SK-MEL-5 (cell line): Measurements from ENCODE around the gene PARP11. TPM values are rescaled to one million over a fixed set of nuclear protein-coding genes. Genes with fewer than 3 reads are reported as not detected.
"Not testable (repeated sequence)": the region's sequence is repeated elsewhere in the genome, so short reads cannot be mapped to it uniquely, and the experiment has no call there.

Experiments
- DNase-seq: peaks from one replicate; pipeline ENCODE4 v3.0.0-alpha.2; 2016; ENCODE audit warnings: low read depth, low spot score
- in situ Hi-C: cut with HindIII; loops from 2 replicates; pipeline ENCODE4 v1.10.0; 2016; ENCODE audit warnings: low sequenced_read_pairs, high pct_unique_total_duplicates, low pct_unique_long_range_greater_than_20kb
- total RNA-seq: library from RNA; depleted of rRNA; stranded (reverse); fragments of >200 nt; shearing (Covaris generic); gene quantifications from 2 replicates; pipeline ENCODE4 v1.2.3, GENCODE V29; 2014

Gene PARP11
- total RNA-seq, 1 experiment from 2014 or later: 4.4 TPM

DNA sequence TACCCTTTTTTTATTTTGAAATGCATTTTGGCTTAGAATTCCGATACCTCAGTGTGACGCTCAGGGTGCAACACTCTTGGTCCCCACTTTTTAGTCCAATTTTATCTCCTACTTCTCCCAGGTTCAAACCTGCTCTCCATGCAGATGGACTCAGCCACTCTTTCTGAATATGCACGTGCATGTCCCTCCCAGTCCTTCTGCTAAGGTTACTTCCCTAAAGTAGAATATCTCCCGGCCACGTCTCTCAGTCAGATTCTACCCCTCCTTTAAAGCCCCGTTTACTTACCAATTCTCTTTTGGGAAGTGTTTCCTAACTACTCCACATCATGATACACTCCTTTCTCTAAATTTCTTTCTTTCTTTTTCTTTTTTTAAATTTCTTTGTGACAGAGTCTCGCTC is 15.5 kb upstream of the PARP11 start:
- no peak for DNase-seq
- in situ Hi-C loops: no loop called here

DNA sequence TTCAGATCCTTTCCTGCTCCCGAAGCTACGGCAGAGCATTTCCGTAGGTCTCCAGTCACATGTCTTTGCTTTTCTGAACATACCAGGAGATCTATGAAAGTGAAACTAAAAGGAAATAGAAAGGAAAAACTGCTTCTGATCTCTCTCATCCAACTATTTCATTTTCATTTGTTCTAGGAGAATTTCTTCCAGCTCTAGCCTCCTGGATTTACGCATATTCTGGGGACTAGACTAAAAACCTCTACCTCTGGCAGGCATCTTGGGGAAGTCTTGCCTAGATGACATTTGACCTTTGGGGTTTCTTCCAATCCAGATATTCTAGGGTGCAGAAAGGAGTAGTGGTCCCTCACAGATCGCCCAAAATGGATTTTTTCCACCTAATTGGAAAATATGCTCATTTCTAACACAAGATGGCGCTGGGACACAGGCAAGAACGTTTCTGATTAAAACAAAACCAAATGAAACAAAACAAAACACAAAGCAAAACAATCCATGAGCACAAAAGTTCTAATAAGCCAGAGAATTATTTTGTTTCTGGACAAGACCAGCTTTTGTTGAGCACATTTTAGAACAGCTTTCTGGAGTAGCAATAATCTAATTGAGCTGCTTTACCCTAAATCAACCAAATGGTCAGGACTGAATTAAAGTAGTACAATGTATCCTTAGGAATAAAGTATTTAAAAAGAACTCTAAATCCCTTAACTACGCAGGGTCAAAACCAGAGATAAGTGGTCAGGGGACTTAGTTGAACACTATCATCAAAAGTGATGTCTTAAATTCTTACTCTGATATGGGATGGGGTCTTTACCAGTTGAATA is 12.3 kb upstream of the PARP11 start:
- in situ Hi-C loops: no loop called here
- peak; percentile 51 for DNase-seq

DNA sequence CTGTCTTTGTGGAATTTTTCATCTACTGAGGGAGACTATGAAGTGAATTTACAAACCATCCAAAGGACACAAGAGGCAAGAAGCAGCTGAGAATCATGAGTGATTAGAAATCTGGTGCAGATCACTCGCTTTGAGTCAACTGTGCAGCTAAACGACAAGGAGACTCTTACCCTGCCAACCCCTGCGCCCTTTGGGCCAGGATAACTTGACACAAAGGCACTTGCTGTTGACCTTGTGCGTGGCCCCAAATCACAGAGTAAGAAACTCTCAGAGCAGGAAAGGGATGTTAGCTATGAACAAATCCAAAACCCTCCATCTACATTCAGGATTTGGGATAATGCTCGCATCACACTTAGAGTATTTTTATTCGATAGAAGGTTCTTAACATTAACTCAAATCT is 11.5 kb upstream of the PARP11 start:
- no peak for DNase-seq
- in situ Hi-C loops: no loop called here

DNA sequence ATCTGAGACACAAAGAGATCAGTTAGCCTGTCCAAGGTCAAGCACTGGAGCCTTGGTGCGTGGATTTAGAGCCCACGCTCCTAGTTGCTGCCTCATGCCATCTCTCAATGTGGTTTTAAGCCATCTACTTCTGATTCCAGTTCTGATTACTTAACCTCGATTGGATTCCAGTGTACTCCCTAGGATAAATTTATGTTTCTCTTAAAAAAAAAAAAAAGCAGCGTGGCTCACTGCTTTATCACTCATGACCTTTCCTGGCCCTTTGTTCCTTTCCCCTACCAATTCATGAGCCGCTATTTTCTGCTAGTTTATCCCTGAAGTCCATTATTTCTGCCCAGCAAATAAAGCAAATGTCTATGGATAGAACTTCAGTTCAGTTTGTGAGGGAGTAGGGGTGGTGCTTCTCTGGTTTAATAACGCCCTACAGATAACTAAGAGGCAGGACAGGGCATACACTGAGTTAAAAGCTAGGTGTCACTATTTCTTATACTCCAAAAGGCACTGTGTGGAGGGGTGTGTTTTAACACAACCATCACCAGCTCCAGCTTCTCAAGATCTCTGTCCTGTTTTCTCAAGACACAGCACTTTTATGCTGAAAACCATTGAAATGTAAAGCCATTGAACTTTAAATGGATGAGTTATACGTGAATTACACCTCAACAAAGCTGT is 9.8 kb upstream of the PARP11 start:
- peak; percentile 50 for DNase-seq
- in situ Hi-C loops: no loop called here

- no peak for DNase-seq
- in situ Hi-C loops: no loop called here
These were observed 9.2 kb upstream of the PARP11 start for GRCh38 chr12:3882406-3882805.

- in situ Hi-C loops: no loop called here
- no peak for DNase-seq
These were observed 8.2 kb upstream of the PARP11 start for GRCh38 chr12:3881281-3881950.

DNA sequence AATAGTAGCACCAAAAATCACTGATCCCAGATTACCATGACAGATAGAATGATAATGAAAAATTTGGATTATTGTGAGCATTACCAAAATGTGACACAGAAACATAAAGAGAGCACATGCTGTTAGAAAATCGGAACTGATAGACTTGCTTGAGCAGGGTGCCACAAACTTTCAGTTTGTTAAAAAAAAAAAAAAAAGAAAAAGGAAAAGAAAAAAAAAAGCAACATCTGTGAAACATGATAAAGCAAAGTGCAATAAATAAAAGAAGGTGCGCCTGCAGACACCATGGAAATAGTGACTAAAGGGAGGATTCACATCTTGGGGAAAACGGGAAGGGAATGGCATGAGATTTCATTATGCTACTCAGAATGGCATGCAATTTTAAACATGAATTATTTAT is 6.6 kb upstream of the PARP11 start:
- DNase-seq: no peak
- in situ Hi-C loops: no loop called here

- in situ Hi-C loops: no loop called here
- no peak for DNase-seq
These were observed 1.8 kb downstream of the PARP11 start for GRCh38 chr12:3871356-3871755.

GRCh38 chr12:3869865-3870264 is 3.3 kb downstream of the PARP11 start:
- no peak for DNase-seq
- in situ Hi-C loops: no loop called here

DNA sequence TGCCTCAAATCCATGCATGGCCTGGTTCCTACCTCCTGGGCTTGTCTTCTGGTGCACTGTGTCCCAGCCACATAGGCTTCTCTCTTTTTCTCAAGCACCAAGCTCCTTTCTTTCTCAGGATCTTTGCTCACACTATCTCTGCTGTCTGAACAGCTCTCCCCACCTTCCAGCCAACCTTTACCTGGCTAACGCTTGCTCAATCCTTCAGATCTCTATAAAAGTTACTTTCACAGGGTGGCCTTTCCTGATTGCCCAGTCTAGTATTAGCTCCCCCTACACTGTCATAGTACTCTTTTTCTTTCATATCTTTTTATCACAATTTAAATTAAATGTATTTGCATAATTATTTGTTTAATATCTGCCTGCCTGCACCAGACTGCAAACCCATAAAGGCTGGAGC is 3.8 kb downstream of the PARP11 start:
- no peak for DNase-seq
- in situ Hi-C loops: no loop called here

DNA sequence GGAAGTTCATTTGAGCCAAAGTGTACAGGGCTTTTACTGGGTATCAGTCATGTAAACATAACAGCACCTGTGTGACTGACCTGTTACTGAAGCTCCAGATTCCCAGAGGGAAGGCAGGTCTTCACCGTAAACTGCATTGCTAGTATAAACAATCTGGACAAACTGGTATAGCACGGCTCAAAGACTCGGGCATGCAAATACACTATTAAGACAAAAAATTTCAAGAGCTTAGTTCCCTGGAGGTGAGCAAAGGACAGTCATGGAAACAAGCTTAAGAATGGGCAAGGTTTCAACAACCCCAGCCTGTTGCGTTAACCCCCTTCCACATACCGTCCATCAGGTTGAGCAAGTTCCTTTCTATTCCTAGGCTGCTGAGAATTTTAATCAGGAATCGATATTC is 9.4 kb downstream of the PARP11 start:
- in situ Hi-C loops: no loop called here
- DNase-seq: no peak

DNA sequence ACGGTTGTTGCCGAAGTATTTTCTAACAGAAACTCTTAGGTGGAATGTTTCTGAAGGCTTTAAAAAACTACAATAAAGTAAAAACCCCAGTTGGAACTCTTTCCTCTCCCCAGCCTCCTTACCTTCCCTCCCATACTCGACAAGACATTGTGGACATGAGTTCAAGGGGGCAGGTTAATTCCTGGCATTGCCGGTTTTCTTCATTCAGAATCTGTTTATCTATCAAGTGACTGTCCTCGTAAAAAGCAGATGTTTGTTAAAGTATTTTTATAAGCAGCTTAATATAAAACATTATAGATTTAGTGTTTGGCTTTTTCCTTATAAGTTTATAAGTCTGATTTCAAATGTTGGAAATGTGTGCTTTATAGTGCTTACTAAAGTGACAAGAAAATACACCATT is 30.7 kb downstream of the PARP11 start:
- in situ Hi-C loops: no loop called here
- DNase-seq: no peak

- in situ Hi-C loops: no loop called here
- no peak for DNase-seq
These were observed 31.4 kb downstream of the PARP11 start for GRCh38 chr12:3841783-3842182.

- in situ Hi-C loops, DNase-seq: not testable (repeated sequence)
These were observed 32.4 kb downstream of the PARP11 start for GRCh38 chr12:3840833-3841232.

GRCh38 chr12:3839745-3840144 is 33.5 kb downstream of the PARP11 start:
- DNase-seq, in situ Hi-C loops: not testable (repeated sequence)

- in situ Hi-C loops, DNase-seq: not testable (repeated sequence)
These were observed 34.3 kb downstream of the PARP11 start for GRCh38 chr12:3838701-3839548.

GRCh38 chr12:3838076-3838475 is 35.1 kb downstream of the PARP11 start:
- in situ Hi-C loops: no loop called here
- no peak for DNase-seq

DNA sequence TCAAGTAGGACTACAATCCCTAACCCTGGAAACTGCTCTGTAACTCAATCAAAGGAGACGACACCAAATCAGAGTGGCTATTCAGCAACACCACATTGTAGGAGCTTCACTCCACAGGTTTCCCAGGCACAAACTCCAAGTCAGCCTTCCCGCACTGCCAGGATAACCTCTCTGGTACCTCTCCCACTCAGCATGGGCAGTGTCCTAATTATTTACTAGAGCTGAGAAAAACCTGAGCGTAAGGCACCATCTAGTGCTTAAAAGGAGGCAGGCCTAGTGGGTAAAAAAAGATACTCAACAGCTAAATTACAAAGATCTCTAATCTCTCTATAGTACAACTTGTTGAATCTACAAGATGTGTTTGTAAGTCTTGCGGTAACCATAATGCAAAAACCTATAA is 36.1 kb downstream of the PARP11 start:
- DNase-seq: no peak
- in situ Hi-C loops: no loop called here
